RWPE2 (cell line): ENCODE data around the gene ZMYND19.
A peak's percentile ranks its signal among the peaks of the same experiment; 100 is the strongest.

ENCODE experiments used
- ATAC-seq: fragments of 200-7000 bp; cut with Tn5 transposase; 3 replicates; pipeline ENCODE4 v1.9.1; 2021; ENCODE audit warnings: low read depth
- DNase-seq: peaks from one replicate; pipeline ENCODE4 v3.0.0-alpha.2; 2020; ENCODE audit warnings: low spot score
- H3K27ac ChIP-seq: fragments of 450-650 bp; 2 replicates; pipeline ENCODE4 v1.5.1; 2017; ENCODE audit warnings: mild to moderate bottlenecking; ENCODE audit not compliant: poor library complexity, severe bottlenecking
- H3K27me3 ChIP-seq: fragments of 250-450 bp; sonication (Bioruptor Pico); 2 replicates; pipeline ENCODE4 v1.5.1; 2021; ENCODE audit warnings: mild to moderate bottlenecking, moderate library complexity; ENCODE audit not compliant: insufficient read depth, poor library complexity, severe bottlenecking
- H3K36me3 ChIP-seq: fragments of 250-450 bp; sonication (Bioruptor Pico); 2 replicates; pipeline ENCODE4 v1.5.1; 2020; ENCODE audit warnings: low read depth, mild to moderate bottlenecking, moderate library complexity
- H3K4me1 ChIP-seq: fragments of 250-450 bp; sonication (Bioruptor Pico); 2 replicates; pipeline ENCODE4 v1.5.1; 2021; ENCODE audit warnings: mild to moderate bottlenecking, moderate library complexity; ENCODE audit not compliant: insufficient read depth, poor library complexity, severe bottlenecking
- H3K4me3 ChIP-seq: fragments of 250-450 bp; sonication (Bioruptor Pico); 2 replicates; pipeline ENCODE4 v1.5.1; 2021; ENCODE audit warnings: mild to moderate bottlenecking, moderate library complexity; ENCODE audit not compliant: severe bottlenecking
- H3K9me3 ChIP-seq: fragments of 250-450 bp; sonication (Bioruptor Pico); 2 replicates; pipeline ENCODE4 v1.5.1; 2021; ENCODE audit warnings: mild to moderate bottlenecking, moderate library complexity; ENCODE audit not compliant: severe bottlenecking
- CTCF ChIP-seq: fragments of 450-650 bp; IDR thresholded peaks from one replicate; pipeline ENCODE4 v1.5.1; 2017; ENCODE audit warnings: mild to moderate bottlenecking, moderate library complexity; ENCODE audit not compliant: poor library complexity, severe bottlenecking

Gene ZMYND19

DNA sequence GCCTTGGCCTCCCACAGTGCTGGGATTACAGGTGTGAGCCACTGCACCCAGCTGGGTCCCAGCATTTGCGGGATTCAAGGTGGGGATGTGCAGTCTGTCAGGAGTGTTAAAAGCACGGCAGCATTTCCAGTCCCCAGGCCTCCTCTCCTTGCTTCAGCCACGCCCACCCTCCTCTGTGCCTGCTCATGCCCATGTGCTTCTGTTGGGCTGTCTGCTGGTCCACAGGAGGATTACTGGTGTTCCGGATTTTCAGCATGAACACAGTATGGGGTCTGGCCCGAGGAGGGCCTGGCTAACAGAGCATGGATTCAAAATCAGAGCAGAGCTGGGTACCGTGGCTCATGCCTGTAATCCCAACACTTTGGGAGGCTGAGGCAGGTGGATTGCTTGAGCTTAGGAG lies 20.6 kb upstream of the ZMYND19 start:
- peaks cover 34% of the 10 kb centered on the region for H3K4me1 ChIP-seq
- no peak for DNase-seq
- no peak overlapping the region for H3K4me3 ChIP-seq

DNA sequence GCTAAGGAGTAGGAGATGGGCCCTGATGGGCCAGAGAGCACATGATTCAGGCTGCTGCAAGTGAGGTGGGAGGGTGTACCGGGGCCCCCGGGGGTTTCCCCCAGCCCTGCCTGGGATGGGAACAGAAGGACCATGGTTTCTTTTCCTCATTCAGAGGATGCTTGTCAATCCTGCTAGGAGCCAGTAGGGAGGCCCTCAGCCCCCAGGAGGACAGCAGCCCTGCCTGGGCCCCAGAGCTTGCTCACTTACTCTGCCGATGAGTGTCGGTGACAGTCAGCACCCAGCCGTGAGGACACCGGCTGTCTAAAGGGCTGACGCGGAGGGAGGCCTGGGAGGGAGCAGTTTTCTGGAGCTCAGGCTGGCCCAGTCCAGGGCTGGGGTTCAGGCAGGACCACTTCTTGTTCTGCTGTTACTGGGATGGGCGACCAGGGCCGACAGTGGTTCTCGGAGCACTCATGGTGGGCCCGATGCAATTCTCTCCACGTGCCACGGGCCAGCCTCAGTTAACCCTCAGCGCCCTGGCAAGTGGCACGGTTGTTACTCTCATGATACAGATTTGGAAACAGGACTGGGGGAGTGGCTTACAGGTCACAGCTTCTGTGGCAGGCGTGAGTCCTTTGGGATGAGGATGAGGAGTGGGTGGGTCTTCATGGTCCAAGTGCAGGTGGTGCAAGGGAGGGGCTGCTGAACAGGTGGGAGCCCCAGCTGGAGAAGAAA lies 17.0 kb upstream of the ZMYND19 start:
- Histone ChIP-seq H3K9me3 (no peaks in the 10 kb centered on the region), H3K27me3 (no peaks in the 10 kb centered on the region), H3K4me3 (peak overlapping the region; percentile 74), H3K36me3 (peaks cover 19% of the 10 kb centered on the region), H3K27ac (peak overlapping the region; percentile 68), H3K4me1 (peaks cover 21% of the 10 kb centered on the region)
- ATAC-seq, result 0 out of 3 replicates have a peak, but pooled peaks have one; percentile 0
- TF ChIP-seq CTCF, result no peak
- DNase-seq, result no peak

More for the DNA sequence above, 20.6 kb upstream of the ZMYND19 start:
- Histone ChIP-seq H3K27me3 (no peaks in the 10 kb centered on the region), H3K36me3 (peaks cover 46% of the 10 kb centered on the region), H3K9me3 (no peaks in the 10 kb centered on the region), H3K27ac (peak overlapping the region; percentile 99)
- no peak for TF ChIP-seq CTCF
- no peak for ATAC-seq

DNA sequence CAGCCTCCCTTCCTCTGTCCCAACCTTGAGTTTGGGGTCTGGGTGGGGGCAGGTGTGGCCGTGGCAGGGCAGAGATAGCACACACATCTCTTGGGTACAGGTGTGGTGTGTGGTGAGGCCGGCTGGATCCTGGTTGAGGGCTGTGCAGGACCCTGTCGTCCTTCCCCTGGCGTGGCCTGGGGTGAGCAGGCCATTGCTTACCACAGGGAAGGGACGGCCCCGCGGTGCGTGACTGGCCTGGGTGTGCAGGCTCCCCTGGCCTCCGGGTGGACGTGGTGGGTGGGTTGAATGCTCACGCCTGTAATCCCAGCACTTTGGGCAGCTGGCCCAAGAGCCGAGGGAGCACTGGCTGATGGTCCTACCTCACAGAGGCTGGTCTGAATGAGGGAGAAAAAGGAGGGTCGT lies 16.4 kb upstream of the ZMYND19 start:
- DNase-seq (no peak), ATAC-seq (peak; percentile 8)
- peak overlapping the region; percentile 68 for H3K27ac ChIP-seq
- peaks cover 18% of the 10 kb centered on the region for H3K4me1 ChIP-seq
- no peak for TF ChIP-seq CTCF
- no peaks in the 10 kb centered on the region for H3K9me3 ChIP-seq
- peaks cover 19% of the 10 kb centered on the region for H3K36me3 ChIP-seq
- no peaks in the 10 kb centered on the region for H3K27me3 ChIP-seq
- peak overlapping the region; percentile 74 for H3K4me3 ChIP-seq

DNA sequence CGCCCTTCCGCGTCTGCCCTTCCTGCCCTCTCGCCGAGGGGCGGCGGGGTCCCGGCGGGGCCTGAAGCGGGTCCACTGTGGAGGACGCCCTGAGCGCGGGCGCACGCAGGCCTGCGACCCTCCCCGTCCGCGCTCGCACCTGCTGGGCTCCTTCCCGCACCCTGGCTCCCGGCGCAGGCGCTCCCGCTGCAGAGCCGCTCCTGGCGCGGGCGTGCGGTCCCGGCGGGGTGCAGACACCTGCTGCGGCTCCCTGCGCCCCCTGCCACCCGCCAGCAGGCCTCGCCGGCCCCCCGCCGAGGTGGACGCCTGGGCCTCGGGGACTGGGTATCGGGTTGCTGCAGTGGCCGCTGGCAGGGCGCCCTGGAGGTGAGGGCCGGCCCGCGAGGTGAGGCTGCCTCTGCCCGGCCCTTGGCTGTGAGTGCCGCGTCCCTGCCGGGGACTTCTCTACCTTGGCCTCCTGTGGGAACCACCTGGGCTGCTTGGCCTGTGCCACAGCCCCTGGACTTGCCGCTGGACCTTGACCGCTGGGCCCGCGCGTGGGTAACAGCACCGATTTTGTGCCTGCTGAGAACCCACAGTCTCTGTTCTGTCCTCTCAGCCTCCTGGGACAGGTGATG lies 15.8 kb upstream of the ZMYND19 start:
- Histone ChIP-seq H3K27ac (peak overlapping the region; percentile 68), H3K4me1 (peaks cover 12% of the 10 kb centered on the region), H3K9me3 (no peaks in the 10 kb centered on the region), H3K27me3 (no peaks in the 10 kb centered on the region), H3K4me3 (peak overlapping the region; percentile 74), H3K36me3 (peaks cover 19% of the 10 kb centered on the region)
- DNase-seq (no peak), ATAC-seq (peak; percentile 8; the same call in 2 of the 3 replicates)
- TF ChIP-seq CTCF, result no peak
